ENCODE data around the gene PCCA. TPM values are rescaled to one million over a fixed set of nuclear protein-coding genes. Genes with fewer than 3 reads are reported as not detected.

The PCCA gene
- total RNA-seq, 1 experiment from 2014 or later = 52.8 TPM

DNA sequence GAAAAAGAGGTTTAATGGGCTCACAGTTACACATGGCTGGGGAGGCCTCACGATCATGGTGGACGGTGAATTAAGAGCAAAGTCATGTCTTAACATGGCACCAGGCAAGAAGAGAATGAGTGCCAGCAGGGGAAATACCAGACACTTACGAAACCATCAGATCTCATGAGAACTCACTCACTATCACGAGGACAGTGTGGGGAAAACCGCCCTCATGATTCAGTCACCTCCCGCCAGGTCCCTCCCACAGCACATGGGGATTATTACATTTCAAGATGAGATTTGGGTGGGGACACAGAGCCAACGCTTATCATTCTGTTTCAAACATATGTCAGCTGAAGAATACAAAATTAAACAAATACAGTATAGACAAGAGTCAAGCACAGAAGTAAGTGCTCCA, 165.1 kb downstream of the PCCA start:
- Mint-ChIP-seq H3K4me1 (peaks cover 53% of the 10 kb centered on the region), H3K27ac (peak overlapping the region; percentile 21; the same call in 1 of the 2 replicates), H3K27me3 (ENCODE audit: low read depth) (no peaks in the 10 kb centered on the region), H3K4me3 (no peak overlapping the region), H3K9me3 (no peaks in the 10 kb centered on the region), H3K36me3 (no peaks in the 10 kb centered on the region)
- TF ChIP-seq KAT7 (CRISPR knock-in tag; IDR thresholded peaks at IDR 0.05; ENCODE audit: borderline replicate concordance) (no peak), ATF6 (CRISPR knock-in tag; IDR thresholded peaks at IDR 0.05) (no peak), TEAD1 (CRISPR knock-in tag; IDR thresholded peaks at IDR 0.05) (no peak), ESRRA (CRISPR knock-in tag; IDR thresholded peaks at IDR 0.05; ENCODE audit: borderline replicate concordance) (no peak), IRF2 (CRISPR knock-in tag; IDR thresholded peaks at IDR 0.05; ENCODE audit: borderline replicate concordance, low read depth) (no peak), FOXP1 (CRISPR knock-in tag; IDR thresholded peaks at IDR 0.05; ENCODE audit: borderline replicate concordance) (no peak), E2F1 (CRISPR knock-in tag; IDR thresholded peaks at IDR 0.05) (no peak)
- TF ChIP-seq, protein P1, sequence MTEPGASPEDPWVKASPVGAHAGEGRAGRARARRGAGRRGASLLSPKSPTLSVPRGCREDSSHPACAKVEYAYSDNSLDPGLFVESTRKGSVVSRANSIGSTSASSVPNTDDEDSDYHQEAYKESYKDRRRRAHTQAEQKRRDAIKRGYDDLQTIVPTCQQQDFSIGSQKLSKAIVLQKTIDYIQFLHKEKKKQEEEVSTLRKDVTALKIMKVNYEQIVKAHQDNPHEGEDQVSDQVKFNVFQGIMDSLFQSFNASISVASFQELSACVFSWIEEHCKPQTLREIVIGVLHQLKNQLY (CRISPR knock-in tag; IDR thresholded peaks at IDR 0.05) = no peak
- ChIA-PET CTCF (no interaction called here), POLR2A (no interaction called here)
- ATAC-seq (no peak), DNase-seq (ENCODE audit: low spot score) (no peak)

DNA sequence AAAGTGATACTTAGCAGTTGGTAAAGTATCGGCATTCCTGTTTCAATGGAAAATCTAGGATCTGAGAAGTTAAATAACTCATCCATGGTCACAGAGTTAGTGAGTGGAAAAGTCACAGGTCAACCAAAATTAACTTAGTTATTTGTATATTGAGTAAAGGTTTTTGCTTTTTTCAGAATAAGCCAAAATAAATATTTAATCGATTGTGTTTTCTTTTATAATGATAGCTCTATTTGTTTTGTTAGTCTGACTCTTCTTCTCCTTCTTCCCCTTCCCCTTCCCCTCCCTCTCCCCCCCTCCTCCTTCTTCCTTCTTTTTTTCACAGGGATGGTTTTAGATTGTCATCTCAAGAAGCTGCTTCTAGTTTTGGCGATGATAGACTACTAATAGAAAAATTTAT, 173.5 kb downstream of the PCCA start:
- Mint-ChIP-seq H3K36me3 (no peaks in the 10 kb centered on the region), H3K4me1 (peaks cover 13% of the 10 kb centered on the region), H3K27me3 (ENCODE audit: low read depth) (no peaks in the 10 kb centered on the region), H3K4me3 (no peak overlapping the region), H3K27ac (no peak overlapping the region), H3K9me3 (no peaks in the 10 kb centered on the region)
- DNase-seq (ENCODE audit: low spot score) (no peak), ATAC-seq (no peak)
- CTCF ChIA-PET = no interaction called here
- POLR2A ChIA-PET = interaction anchor here (0.7 kb wide), 1 partner anchor 228 kb away, joined by 4 read pairs; no protein-coding TSS in a partner anchor
- TF ChIP-seq, protein P2, sequence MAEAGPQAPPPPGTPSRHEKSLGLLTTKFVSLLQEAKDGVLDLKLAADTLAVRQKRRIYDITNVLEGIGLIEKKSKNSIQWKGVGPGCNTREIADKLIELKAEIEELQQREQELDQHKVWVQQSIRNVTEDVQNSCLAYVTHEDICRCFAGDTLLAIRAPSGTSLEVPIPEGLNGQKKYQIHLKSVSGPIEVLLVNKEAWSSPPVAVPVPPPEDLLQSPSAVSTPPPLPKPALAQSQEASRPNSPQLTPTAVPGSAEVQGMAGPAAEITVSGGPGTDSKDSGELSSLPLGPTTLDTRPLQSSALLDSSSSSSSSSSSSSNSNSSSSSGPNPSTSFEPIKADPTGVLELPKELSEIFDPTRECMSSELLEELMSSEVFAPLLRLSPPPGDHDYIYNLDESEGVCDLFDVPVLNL (CRISPR knock-in tag; IDR thresholded peaks at IDR 0.05; ENCODE audit: borderline replicate concordance, low read depth) = no peak
- TF ChIP-seq CREM (CRISPR knock-in tag; IDR thresholded peaks at IDR 0.05) (no peak), TEAD4 (CRISPR knock-in tag; IDR thresholded peaks at IDR 0.05) (no peak), E2F1 (CRISPR knock-in tag; IDR thresholded peaks at IDR 0.05) (no peak), PREB (CRISPR knock-in tag; IDR thresholded peaks at IDR 0.05; ENCODE audit: borderline replicate concordance) (no peak), E2F5 (CRISPR knock-in tag; IDR thresholded peaks at IDR 0.05) (no peak)
- TF ChIP-seq, protein P3, sequence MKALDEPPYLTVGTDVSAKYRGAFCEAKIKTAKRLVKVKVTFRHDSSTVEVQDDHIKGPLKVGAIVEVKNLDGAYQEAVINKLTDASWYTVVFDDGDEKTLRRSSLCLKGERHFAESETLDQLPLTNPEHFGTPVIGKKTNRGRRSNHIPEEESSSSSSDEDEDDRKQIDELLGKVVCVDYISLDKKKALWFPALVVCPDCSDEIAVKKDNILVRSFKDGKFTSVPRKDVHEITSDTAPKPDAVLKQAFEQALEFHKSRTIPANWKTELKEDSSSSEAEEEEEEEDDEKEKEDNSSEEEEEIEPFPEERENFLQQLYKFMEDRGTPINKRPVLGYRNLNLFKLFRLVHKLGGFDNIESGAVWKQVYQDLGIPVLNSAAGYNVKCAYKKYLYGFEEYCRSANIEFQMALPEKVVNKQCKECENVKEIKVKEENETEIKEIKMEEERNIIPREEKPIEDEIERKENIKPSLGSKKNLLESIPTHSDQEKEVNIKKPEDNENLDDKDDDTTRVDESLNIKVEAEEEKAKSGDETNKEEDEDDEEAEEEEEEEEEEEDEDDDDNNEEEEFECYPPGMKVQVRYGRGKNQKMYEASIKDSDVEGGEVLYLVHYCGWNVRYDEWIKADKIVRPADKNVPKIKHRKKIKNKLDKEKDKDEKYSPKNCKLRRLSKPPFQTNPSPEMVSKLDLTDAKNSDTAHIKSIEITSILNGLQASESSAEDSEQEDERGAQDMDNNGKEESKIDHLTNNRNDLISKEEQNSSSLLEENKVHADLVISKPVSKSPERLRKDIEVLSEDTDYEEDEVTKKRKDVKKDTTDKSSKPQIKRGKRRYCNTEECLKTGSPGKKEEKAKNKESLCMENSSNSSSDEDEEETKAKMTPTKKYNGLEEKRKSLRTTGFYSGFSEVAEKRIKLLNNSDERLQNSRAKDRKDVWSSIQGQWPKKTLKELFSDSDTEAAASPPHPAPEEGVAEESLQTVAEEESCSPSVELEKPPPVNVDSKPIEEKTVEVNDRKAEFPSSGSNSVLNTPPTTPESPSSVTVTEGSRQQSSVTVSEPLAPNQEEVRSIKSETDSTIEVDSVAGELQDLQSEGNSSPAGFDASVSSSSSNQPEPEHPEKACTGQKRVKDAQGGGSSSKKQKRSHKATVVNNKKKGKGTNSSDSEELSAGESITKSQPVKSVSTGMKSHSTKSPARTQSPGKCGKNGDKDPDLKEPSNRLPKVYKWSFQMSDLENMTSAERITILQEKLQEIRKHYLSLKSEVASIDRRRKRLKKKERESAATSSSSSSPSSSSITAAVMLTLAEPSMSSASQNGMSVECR (CRISPR knock-in tag; IDR thresholded peaks at IDR 0.05; ENCODE audit: borderline replicate concordance) = no peak
